ENCODE data around the gene KRTAP9-6. TPM values are rescaled to one million over a fixed set of nuclear protein-coding genes. Genes with fewer than 3 reads are reported as not detected.

The KRTAP9-6 gene
- total RNA-seq, 3 donors from 2014 or later, result not detected

DNA sequence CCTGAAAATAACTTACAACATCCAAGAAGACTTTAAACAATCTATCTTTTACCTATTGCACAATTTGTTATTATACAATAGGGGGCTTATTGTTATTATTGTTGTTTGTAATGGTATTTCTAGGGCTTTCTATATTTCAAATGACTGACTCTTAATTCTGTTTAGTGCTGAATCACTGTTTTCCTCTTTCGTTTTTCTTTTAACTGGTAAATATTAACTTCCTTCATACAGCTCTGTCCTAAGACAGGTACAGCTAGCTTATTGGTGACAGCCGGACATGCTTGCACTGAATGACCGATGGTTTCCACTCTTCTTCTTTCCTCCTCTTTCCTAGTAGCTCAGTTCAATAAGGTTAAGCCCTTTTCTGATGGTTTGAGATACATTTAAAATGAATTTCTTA, 21.9 kb downstream of the KRTAP9-6 start:
- no peaks in the 10 kb centered on the region for H3K9me3 ChIP-seq
- no peaks in the 10 kb centered on the region for H3K4me1 ChIP-seq
- no peaks in the 10 kb centered on the region for H3K36me3 ChIP-seq
- H3K27ac ChIP-seq, result no peak overlapping the region
- no peak for DNase-seq (ENCODE audit: low spot score in 2 of 2)
- intact Hi-C loops (cut with DNase I; ENCODE audit: low total_unique reads), result no loop called here
- H3K4me3 ChIP-seq, result no peak overlapping the region
- TF ChIP-seq POLR2A (IDR thresholded peaks at IDR 0.05) (no peak), POLR2AphosphoS5 (IDR thresholded peaks at IDR 0.05) (no peak)
- TF ChIP-seq, protein P1, sequence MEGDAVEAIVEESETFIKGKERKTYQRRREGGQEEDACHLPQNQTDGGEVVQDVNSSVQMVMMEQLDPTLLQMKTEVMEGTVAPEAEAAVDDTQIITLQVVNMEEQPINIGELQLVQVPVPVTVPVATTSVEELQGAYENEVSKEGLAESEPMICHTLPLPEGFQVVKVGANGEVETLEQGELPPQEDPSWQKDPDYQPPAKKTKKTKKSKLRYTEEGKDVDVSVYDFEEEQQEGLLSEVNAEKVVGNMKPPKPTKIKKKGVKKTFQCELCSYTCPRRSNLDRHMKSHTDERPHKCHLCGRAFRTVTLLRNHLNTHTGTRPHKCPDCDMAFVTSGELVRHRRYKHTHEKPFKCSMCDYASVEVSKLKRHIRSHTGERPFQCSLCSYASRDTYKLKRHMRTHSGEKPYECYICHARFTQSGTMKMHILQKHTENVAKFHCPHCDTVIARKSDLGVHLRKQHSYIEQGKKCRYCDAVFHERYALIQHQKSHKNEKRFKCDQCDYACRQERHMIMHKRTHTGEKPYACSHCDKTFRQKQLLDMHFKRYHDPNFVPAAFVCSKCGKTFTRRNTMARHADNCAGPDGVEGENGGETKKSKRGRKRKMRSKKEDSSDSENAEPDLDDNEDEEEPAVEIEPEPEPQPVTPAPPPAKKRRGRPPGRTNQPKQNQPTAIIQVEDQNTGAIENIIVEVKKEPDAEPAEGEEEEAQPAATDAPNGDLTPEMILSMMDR (IDR thresholded peaks at IDR 0.05), result no peak
- H3K27me3 ChIP-seq, result no peaks in the 10 kb centered on the region

DNA sequence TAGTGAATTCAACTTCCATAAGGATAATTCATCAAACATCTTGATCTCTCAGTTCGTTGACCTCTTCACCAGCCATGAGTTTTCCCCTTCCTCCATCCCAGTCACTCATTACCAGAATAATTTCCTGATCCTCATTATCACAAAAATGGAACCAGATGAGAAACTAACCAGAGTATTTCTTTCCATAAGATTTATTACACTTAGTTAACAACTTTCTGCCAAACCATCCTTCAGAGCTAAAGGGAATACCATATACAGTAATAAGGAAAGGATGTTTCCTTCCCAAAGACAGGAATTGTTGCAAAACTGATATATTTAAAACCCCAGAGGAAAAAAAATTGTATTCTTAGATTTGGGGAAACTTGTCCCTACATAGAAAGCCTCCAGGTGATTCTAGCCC, 28.8 kb downstream of the KRTAP9-6 start:
- Histone ChIP-seq H3K9me3 (no peaks in the 10 kb centered on the region), H3K4me1 (no peaks in the 10 kb centered on the region), H3K27me3 (no peaks in the 10 kb centered on the region), H3K4me3 (no peak overlapping the region), H3K36me3 (no peaks in the 10 kb centered on the region), H3K27ac (no peak overlapping the region)
- intact Hi-C loops (cut with DNase I; ENCODE audit: low total_unique reads), result no loop called here
- DNase-seq (ENCODE audit: low spot score in 2 of 2), result no peak
- TF ChIP-seq POLR2A (IDR thresholded peaks at IDR 0.05) (no peak), POLR2AphosphoS5 (IDR thresholded peaks at IDR 0.05) (no peak)
- TF ChIP-seq, protein P1 (IDR thresholded peaks at IDR 0.05), result no peak

DNA sequence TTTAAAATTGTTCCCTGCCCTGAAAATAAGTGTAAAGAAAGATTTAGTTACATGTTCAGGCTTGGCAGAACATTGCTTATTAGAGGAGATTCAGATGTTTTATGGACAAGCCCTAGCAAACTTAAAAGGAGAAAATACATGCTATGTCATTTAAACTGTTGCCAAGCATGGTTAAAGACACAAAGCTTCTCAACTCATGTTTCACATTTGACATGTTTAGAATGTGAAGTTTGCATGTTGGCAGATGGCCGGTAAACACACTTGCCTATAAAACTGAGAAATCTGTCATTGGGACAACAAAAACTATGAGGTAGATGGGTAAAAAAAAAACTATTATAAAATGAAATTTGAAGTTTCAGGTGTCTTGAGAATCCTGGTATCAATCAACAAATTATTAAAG, 31.7 kb downstream of the KRTAP9-6 start:
- intact Hi-C loops (cut with DNase I; ENCODE audit: low total_unique reads), result no loop called here
- Histone ChIP-seq H3K27me3 (no peaks in the 10 kb centered on the region), H3K36me3 (no peaks in the 10 kb centered on the region), H3K27ac (no peak overlapping the region), H3K4me1 (no peaks in the 10 kb centered on the region), H3K9me3 (no peaks in the 10 kb centered on the region), H3K4me3 (no peak overlapping the region)
- no peak for DNase-seq (ENCODE audit: low spot score in 2 of 2)
- no peak for TF ChIP-seq POLR2AphosphoS5 (IDR thresholded peaks at IDR 0.05)
- no peak for TF ChIP-seq POLR2A (IDR thresholded peaks at IDR 0.05)
- TF ChIP-seq, protein P1 (IDR thresholded peaks at IDR 0.05), result no peak

DNA sequence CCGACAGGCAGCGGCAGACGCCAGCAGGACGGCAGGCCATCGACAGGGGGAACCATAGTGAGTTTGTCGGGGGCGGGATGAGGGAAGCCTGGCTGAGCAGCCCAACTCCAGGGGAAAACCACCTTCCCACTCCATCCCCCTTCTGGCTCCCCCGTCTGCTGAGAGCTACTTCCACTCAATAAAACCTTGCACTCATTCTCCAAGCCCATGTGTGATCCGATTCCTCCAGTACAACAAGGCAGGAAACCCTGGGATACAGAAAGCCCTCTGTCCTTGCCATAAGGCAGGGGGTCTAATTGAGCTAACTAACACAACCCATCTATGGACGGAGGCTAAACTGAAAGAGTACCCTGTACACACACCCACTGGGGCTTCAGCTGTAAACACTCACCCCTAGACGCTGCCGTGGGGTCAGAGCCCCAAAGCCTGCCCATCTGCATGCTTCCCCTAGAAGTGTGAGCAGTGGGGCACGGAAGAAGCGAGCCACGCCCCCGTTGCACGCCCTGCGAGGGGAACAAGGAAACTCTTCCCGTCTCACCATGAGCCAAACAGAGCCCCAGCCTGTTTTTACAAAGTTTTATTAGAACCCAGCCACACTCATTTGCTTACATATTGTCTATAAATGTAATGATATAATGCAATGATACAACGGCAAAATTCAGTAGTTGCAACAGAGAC, 33.4 kb downstream of the KRTAP9-6 start:
- TF ChIP-seq, protein P1 (IDR thresholded peaks at IDR 0.05), result no peak
- TF ChIP-seq POLR2A (IDR thresholded peaks at IDR 0.05) (no peak), POLR2AphosphoS5 (IDR thresholded peaks at IDR 0.05) (no peak)
- Histone ChIP-seq H3K4me3 (no peak overlapping the region), H3K36me3 (no peaks in the 10 kb centered on the region), H3K4me1 (no peaks in the 10 kb centered on the region), H3K9me3 (no peaks in the 10 kb centered on the region), H3K27ac (no peak overlapping the region), H3K27me3 (no peaks in the 10 kb centered on the region)
- intact Hi-C loops (cut with DNase I; ENCODE audit: low total_unique reads), result no loop called here
- DNase-seq (ENCODE audit: low spot score in 2 of 2), result no peak

DNA sequence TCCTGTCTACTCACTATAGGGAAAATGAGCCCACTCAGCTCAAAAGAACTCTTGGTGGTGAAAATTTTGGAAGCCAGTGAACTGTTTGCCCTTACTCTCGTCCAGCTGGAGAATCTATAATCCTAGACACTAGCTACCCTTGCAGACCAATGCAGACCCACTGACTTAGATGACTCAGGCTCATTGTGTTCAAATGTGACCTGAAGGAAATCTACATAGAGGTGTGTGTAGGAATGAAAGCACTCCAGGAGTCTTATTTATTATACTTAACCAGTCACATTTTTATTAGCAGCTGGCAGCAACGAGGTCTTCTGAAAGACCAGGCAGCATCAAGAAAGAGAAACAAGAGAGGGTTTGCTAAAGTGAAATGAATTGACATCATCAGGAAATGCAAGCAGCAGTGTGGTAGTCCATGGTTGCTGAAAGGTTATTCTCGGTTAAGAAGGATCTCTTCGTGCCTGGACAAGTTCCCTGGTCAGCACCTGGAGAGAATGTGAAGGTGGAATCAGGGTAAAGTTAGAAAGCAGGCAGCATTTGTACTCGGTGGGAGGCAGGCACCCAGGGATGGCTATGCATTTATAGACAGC, 36.1 kb downstream of the KRTAP9-6 start:
- peak in 1 of 2 donors; percentile 34 for DNase-seq (ENCODE audit: low spot score in 2 of 2)
- H3K9me3 ChIP-seq, result no peaks in the 10 kb centered on the region
- H3K36me3 ChIP-seq, result no peaks in the 10 kb centered on the region
- H3K4me3 ChIP-seq, result peak overlapping the region in 1 of 3 donors; percentile 15
- intact Hi-C loops (cut with DNase I; ENCODE audit: low total_unique reads), result no loop called here
- TF ChIP-seq, protein P1 (IDR thresholded peaks at IDR 0.05), result no peak
- TF ChIP-seq POLR2A (IDR thresholded peaks at IDR 0.05) (no peak), POLR2AphosphoS5 (IDR thresholded peaks at IDR 0.05) (no peak)
- H3K27ac ChIP-seq, result peak overlapping the region; percentile 64 to 65
- H3K27me3 ChIP-seq, result no peaks in the 10 kb centered on the region
- no peaks in the 10 kb centered on the region for H3K4me1 ChIP-seq

Measured in breast epithelium (tissue), 4 donors.